ENCODE data around the gene SSBP4.

Gene SSBP4

DNA sequence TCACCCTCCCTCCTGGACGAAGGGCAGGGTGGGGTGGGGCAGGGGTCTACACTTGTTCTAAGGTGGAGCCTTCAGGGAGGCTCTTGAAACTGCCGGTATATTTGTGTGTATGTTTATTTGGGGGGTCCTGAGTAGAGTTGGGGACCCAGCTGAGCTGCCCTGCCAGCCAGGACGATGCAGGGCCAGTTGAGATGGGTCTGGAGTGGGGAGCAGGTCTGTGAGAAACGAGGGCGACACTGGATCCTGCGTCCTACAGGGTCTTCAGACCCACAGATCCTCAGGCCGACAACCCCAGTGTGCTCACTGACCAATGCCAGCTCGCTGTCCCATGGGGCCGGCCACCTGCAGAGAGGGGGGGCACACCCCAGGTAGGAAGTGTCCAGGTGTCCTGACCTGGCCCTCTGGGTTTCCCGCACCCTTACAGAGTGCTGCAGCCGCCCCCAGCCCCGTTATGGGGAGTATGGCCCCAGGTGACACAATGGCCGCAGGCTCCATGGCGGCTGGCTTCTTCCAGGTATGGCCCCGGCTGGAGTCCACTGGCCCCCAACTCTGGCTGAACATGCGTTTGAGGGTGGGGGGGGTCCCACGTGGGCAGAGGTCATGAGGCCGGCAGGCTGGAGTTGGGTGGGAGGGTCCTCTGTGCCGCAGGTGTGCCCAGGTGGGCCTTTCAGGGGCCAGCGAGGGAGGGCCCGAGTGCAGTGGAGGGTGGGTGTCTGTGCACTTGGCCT is 11.4 kb downstream of the SSBP4 start:
- DNase-seq (ENCODE audit: extremely low spot score, insufficient read length, low read depth), result no peak
- no peak for FAIRE-seq

DNA sequence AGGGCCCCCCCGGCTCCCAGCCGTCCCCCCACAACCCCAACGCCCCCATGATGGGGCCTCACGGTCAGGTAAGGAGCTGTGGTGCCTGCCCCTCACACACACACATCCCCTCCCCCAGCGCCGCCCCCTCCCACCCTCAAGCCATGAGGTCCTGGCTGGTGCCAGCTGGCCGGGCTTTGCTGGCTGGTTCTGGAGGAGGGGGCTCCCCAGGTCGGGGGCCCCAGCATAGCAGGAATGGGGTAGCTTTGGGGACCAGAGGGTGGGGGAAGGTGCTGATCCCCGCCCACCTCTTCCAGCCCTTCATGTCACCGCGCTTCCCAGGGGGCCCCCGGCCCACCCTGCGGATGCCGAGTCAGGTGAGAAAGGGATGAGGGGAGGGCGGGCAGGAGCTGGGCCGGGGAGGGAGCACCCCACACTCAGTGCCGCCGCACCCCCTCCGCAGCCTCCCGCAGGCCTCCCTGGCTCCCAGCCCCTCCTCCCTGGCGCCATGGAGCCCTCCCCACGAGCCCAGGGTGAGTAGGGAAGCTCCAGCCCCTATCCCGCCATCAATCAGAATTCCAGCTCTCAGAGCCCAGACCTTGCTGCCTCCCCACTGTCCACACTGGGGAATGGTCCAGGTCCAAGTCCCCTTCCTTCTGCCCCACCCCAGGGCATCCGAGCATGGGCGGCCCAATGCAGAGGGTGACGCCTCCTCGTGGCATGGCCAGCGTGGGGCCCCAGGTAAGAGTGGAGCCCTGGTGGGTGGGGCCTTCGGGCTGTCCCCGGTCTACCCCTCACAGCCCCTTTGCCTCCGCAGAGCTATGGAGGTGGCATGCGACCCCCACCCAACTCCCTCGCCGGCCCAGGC is 12.4 kb downstream of the SSBP4 start:
- FAIRE-seq, result no peak
- DNase-seq (ENCODE audit: extremely low spot score, insufficient read length, low read depth), result no peak

- DNase-seq (ENCODE audit: extremely low spot score, insufficient read length, low read depth) (no peak), FAIRE-seq (no peak)
These were observed 13.2 kb downstream of the SSBP4 start for GRCh38 chr19:18432275-18433014.

GRCh38 chr19:18433015-18433691 is 14.0 kb downstream of the SSBP4 start:
- DNase-seq (ENCODE audit: extremely low spot score, insufficient read length, low read depth) (no peak), FAIRE-seq (peak; percentile 90)

DNA sequence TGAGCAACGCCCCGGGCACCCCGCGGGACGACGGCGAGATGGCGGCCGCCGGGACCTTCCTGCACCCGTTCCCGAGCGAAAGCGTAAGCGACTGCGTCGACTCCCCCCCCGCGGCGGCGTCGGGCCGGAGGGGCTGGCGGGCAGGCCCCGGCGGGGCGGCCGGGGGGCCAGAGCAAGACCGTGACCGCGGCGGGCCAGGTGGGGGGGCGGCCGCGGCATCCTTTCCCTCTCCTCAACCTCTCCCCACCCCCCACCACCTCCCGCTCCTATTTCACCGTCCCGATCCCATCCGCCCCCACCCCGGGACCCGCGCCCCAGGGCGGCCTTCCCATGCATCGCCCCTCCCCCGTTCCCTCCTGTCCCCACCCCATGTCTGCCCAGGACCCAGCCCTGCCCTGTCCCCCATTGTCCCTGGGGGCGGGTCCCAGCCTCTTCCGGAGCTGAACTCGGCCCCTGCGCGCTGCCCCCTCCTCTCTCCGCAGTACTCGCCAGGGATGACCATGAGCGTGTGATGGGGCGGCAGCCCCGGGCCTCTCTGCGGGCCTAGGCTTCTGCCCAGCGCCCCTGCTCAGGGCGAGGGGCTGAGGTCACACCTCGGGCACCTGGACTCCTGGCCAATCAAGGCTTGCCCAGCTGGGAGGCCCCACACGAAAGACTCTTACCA is 14.7 kb downstream of the SSBP4 start:
- no peak for FAIRE-seq
- DNase-seq (ENCODE audit: extremely low spot score, insufficient read length, low read depth), result no peak

GRCh38 chr19:18434411-18435175 is 15.4 kb downstream of the SSBP4 start:
- FAIRE-seq, result no peak
- no peak for DNase-seq (ENCODE audit: extremely low spot score, insufficient read length, low read depth)

DNA sequence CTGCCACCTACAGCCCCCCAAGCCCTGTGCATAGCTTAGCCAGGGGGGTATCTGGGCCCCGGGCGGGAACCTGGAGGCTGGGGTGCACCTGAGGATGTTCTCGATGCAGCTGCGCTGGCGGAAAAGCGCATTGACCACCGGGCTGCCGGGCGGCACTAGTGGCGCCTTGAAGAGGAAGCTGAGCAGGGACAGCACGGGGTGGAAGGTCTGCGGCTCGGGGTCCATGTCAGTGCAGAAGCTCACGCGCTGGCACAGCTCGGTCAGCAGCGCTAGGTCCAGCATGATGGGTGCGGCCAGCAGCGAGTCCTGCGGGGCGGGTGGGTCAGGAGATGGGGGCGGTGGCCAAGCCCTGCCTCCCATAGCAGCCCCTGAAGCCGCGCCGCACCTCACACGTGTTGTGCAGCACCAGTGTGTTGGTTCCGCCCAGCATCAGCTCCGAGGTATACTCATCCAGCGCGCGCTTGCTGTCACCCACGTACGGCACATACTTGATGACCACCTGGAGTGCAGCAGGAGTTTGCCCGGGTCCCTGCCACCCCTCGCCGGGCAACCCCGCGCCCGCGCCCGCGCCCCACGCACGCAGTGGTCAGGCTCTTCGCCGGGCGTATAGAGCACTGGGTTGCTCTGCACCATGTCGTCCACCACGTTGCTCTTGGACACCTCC is 16.1 kb downstream of the SSBP4 start:
- DNase-seq (ENCODE audit: extremely low spot score, insufficient read length, low read depth) (no peak), FAIRE-seq (no peak)

GRCh38 chr19:18435842-18436670 is 16.9 kb downstream of the SSBP4 start:
- no peak for FAIRE-seq
- no peak for DNase-seq (ENCODE audit: extremely low spot score, insufficient read length, low read depth)

DNA sequence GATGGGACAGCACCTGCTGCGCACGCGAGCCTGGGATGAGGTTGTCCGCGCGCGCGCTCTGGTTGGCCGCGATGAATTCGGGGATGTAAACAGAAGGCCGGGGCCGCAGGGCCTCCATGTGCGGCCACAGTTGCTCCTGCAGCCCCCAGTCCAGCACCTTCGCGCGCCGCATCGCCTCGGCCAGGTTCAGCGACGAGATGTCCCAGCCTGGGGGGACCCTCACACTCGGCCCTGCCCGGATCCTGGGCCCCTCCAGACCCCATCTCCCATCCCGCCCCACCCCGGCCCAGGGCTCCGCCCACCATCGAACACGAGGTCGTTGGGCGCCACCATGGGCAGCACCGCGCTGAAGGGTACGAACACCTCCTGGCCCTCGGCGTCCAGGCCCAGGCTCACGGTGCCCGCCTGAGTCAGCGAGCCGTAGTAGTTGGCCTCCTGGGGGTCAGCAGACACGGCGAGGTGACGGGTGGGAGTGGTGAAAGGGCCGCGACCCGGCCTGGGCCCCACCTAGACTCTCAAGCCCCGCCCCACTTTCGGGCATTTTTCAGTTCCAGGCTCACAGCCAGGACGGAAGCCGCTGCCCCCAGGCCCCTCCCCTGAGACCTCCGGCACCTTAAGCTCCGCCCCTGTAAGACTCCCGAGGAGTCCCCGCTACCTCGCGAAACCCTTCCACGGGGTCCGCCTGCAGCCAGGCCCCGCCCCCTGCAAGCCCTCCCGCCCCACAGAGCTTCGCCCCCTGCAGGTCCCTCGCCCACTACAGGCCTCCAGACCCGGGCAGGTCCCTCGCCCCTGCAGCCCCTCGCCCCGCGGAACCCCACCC is 17.7 kb downstream of the SSBP4 start:
- DNase-seq (ENCODE audit: extremely low spot score, insufficient read length, low read depth), result peak; percentile 85
- peak; percentile 83 for FAIRE-seq

DNA sequence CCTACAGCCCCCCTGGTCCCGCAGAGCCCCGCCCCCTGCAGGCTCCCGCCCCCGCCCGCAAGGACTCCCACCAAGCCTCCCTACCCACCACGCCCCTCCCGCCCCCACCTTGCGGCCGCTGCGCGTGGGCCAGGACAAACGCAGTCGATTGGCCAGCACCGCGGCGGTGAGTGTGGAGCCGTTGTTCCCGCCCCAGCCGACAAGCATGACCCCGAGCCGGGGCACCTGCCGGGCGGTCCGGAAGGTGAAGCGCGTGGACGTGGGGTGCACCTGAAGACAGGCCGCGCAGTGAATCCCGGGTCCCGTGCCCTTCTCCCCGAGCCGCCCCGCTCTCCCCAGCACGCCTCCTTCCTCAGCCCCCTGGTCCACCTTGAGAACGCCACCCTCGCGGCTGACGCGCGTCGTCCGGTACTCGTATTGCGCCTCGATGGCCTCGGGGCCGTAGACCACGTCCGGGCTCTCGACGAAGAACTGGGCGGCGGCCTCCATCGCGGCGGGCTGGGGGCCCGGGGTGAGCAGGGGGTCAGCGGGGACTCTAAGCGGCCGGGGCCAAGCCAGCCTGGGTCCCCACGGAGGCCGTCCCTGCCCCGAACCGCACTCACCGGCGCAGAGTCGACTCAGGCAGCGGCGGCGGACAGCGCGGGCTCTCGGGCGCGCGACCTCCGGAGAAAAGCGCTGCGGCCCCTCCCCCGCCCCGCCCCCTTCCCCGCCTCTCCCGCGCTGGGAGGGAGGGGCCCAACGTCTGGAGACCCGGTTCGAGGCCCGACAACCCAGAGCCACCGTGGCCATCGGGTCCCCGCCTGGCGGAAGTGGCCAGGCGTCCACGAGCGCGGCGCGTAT is 18.5 kb downstream of the SSBP4 start, which contains the start of gene ISYNA1:
TSS of gene ISYNA1 (minus strand) at position 643 of the 840 bp plus-strand sequence. CDS start at position 489, 154 bp downstream.
- no peak for FAIRE-seq
- DNase-seq (ENCODE audit: extremely low spot score, insufficient read length, low read depth), result no peak

DNA sequence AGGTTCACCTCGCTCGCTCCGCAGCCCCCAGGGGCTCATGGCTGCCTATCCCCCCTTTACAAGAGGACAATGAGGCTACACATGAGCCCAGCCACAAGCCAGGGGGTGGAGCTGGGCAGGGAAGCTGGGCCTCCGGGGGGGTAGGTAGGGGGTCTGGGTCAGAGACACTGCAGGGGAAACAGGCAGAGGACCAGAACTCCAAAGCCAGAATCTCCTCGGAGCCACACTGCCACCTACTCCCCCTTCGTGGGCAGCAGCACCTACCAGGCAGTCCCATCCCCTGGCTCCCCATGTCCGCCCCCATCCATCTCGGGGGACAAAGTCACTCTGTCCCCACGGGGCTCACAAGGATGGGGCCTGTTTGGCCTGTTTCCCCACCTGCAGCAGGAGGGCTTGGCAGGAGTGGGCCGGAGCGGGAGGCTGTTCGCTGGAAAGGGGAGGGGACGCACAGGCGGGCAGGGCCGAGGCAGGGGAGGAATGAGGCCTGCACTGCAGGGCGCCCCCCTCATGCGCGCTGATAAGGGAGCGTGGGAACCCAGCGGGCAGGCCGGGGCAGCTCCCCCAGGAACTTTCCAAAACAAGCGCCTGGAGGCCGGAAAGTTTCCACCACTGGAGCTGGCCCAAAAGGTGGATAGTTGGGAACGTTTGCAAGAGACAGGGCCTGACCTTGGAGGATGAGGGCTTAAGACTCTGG is 19.3 kb downstream of the SSBP4 start:
- no peak for FAIRE-seq
- DNase-seq (ENCODE audit: extremely low spot score, insufficient read length, low read depth), result no peak

DNA sequence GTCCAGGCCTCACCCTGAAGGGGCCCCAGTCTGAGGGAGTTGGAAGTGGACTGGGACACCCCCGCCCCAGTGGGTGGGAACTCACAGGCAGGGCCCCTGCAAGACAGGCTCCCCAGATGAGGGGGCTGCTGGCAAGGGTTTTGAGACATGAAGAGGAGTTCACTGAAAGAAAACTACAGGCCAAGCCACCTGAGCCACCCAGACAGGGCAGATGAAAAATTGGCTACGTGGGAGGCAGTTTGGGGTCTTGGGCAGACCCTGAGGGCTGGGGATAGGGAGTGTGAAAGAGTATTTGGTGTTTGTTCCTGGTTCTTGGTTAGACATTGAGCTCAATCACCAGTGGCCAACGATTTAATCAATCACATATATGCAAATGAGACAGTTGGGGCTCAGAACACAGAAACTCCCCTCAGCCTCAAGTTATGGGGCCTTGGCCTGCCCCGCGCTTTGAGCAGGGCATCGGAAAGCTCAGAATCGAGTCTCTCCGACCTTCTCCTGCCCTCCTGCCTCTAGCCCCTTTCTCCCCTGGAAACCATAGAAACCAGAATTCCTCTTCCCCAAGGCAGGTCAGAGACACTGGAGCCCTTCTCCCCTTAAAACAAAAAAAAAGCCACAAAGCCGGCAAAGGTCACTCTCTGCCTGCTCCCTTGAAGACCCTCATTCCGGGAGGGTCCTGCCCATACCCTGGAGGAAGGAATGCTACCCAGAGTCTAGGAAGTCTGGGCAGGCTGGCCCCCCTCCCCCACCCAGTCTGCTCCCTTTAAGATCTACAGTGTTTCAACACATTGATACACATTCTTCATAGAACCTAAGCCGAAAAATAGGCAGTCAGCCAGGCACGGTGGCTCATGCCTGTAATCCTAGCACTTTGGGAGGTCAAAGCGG is 20.1 kb downstream of the SSBP4 start:
- DNase-seq (ENCODE audit: extremely low spot score, insufficient read length, low read depth), result no peak
- FAIRE-seq, result peak; percentile 5

- FAIRE-seq, result no peak
These were observed 20.7 kb downstream of the SSBP4 start for GRCh38 chr19:18439910-18440237.

GRCh38 chr19:18440415-18440877 is 21.2 kb downstream of the SSBP4 start:
- DNase-seq (ENCODE audit: extremely low spot score, insufficient read length, low read depth) (no peak), FAIRE-seq (no peak)

More at GRCh38 chr19:18439910-18440237, 20.7 kb downstream of the SSBP4 start:
- no peak for DNase-seq (ENCODE audit: extremely low spot score, insufficient read length, low read depth)

All from GM18507 (cell line).